Measurements from ENCODE around the gene KCTD17.

Gene KCTD17

GRCh38 chr22:37051391-37052385 is at the start of gene KCTD17:
Gene KCTD17 (plus strand): TSS chr22:37051742. CDS start chr22:37051761, 19 bp downstream.
- peaks cover 9% of the 10 kb centered on the region for H3K4me1 ChIP-seq (ENCODE audit: insufficient read depth, low read length, severe bottlenecking)

GRCh38 chr22:37001826-37002225 is 49.7 kb upstream of the KCTD17 start:
- Histone ChIP-seq H3K4me1 (ENCODE audit: insufficient read depth, low read length, severe bottlenecking) (no peaks in the 10 kb centered on the region), H3K27ac (ENCODE audit: low read depth, low read length, poor library complexity, severe bottlenecking) (no peak overlapping the region), H4K20me1 (ENCODE audit: insufficient read depth, low read length) (no peaks in the 10 kb centered on the region), H3K9ac (ENCODE audit: low read length) (no peak overlapping the region), H2AFZ (ENCODE audit: low read length) (no peak overlapping the region), H3K9me2 (ENCODE audit: low read depth, low read length) (no peaks in the 10 kb centered on the region), H3K27me3 (ENCODE audit: insufficient read depth, low read length) (peaks cover 3% of the 10 kb centered on the region; the same call in 1 of the 2 replicates), H3K79me2 (ENCODE audit: insufficient read depth, low read length) (no peaks in the 10 kb centered on the region), H3K4me2 (ENCODE audit: low read length) (no peak overlapping the region), H3K9me3 (ENCODE audit: low read length) (no peaks in the 10 kb centered on the region), H3F3A (ENCODE audit: insufficient read depth, low read length) (no peaks in the 10 kb centered on the region), H3K36me3 (ENCODE audit: insufficient read depth, low read length) (no peaks in the 10 kb centered on the region), H3K4me3 (ENCODE audit: low read depth, low read length, poor library complexity, severe bottlenecking) (no peak overlapping the region)
- TF ChIP-seq CTCF (IDR thresholded peaks at IDR 0.05; ENCODE audit: low read length) (no peak), EZH2 (IDR thresholded peaks at IDR 0.05; ENCODE audit: borderline replicate concordance, low read length) (no peak)

More at GRCh38 chr22:37051391-37052385, at the start of gene KCTD17:
- peak within 1 kb of the TSS; percentile 64 for H3K4me3 ChIP-seq (ENCODE audit: low read depth, low read length, poor library complexity, severe bottlenecking)
- no peak within 1 kb of the TSS for H2AFZ ChIP-seq (ENCODE audit: low read length)
- peak within 1 kb of the TSS; percentile 78 for H3K4me2 ChIP-seq (ENCODE audit: low read length)
- H4K20me1 ChIP-seq (ENCODE audit: insufficient read depth, low read length), result no peaks in the 10 kb centered on the region
- H3K27me3 ChIP-seq (ENCODE audit: insufficient read depth, low read length), result peaks cover 5% of the 10 kb centered on the region; the same call in 1 of the 2 replicates
- H3K79me2 ChIP-seq (ENCODE audit: insufficient read depth, low read length), result no peaks in the 10 kb centered on the region
- H3K27ac ChIP-seq (ENCODE audit: low read depth, low read length, poor library complexity, severe bottlenecking), result no peak within 1 kb of the TSS
- no peaks in the 10 kb centered on the region for H3K9me2 ChIP-seq (ENCODE audit: low read depth, low read length)
- TF ChIP-seq CTCF (IDR thresholded peaks at IDR 0.05; ENCODE audit: low read length) (0 out of 2 replicates have a peak, but pooled peaks have one; percentile 9), EZH2 (IDR thresholded peaks at IDR 0.05; ENCODE audit: borderline replicate concordance, low read length) (no peak)
- no peaks in the 10 kb centered on the region for H3K36me3 ChIP-seq (ENCODE audit: insufficient read depth, low read length)
- no peaks in the 10 kb centered on the region for H3F3A ChIP-seq (ENCODE audit: insufficient read depth, low read length)
- H3K9ac ChIP-seq (ENCODE audit: low read length), result peak within 1 kb of the TSS; percentile 52; the same call in 1 of the 2 replicates
- H3K9me3 ChIP-seq (ENCODE audit: low read length), result no peaks in the 10 kb centered on the region

GRCh38 chr22:37002633-37003032 is 48.9 kb upstream of the KCTD17 start:
- H3K9me3 ChIP-seq (ENCODE audit: low read length), result no peaks in the 10 kb centered on the region
- no peak for TF ChIP-seq CTCF (IDR thresholded peaks at IDR 0.05; ENCODE audit: low read length)
- no peak for TF ChIP-seq EZH2 (IDR thresholded peaks at IDR 0.05; ENCODE audit: borderline replicate concordance, low read length)
- H3K27me3 ChIP-seq (ENCODE audit: insufficient read depth, low read length), result peaks cover 3% of the 10 kb centered on the region; the same call in 1 of the 2 replicates
- H4K20me1 ChIP-seq (ENCODE audit: insufficient read depth, low read length), result no peaks in the 10 kb centered on the region
- no peak overlapping the region for H3K9ac ChIP-seq (ENCODE audit: low read length)
- H3K27ac ChIP-seq (ENCODE audit: low read depth, low read length, poor library complexity, severe bottlenecking), result no peak overlapping the region
- H2AFZ ChIP-seq (ENCODE audit: low read length), result no peak overlapping the region
- H3K4me2 ChIP-seq (ENCODE audit: low read length), result no peak overlapping the region
- H3K4me1 ChIP-seq (ENCODE audit: insufficient read depth, low read length, severe bottlenecking), result no peaks in the 10 kb centered on the region
- no peaks in the 10 kb centered on the region for H3K9me2 ChIP-seq (ENCODE audit: low read depth, low read length)
- no peak overlapping the region for H3K4me3 ChIP-seq (ENCODE audit: low read depth, low read length, poor library complexity, severe bottlenecking)
- H3F3A ChIP-seq (ENCODE audit: insufficient read depth, low read length), result no peaks in the 10 kb centered on the region
- no peaks in the 10 kb centered on the region for H3K79me2 ChIP-seq (ENCODE audit: insufficient read depth, low read length)
- no peaks in the 10 kb centered on the region for H3K36me3 ChIP-seq (ENCODE audit: insufficient read depth, low read length)
